Activated CD4-positive, alpha-beta T cell treated with anti-CD3 and anti-CD28 coated beads for 1 hour (primary cell): Measurements from ENCODE around the gene APOBEC3C.
"Not testable (repeated sequence)": the region's sequence is repeated elsewhere in the genome, so short reads cannot be mapped to it uniquely, and the experiment has no call there.

ENCODE experiments used
- DNase-seq: peaks from one replicate; pipeline ENCODE4 v3.0.0-alpha.2; 2020

APOBEC3C gene

GRCh38 chr22:39024519-39025308 is 10.7 kb downstream of the APOBEC3C start:
- DNase-seq = no peak

- DNase-seq = no peak
These were observed 12.6 kb downstream of the APOBEC3C start for GRCh38 chr22:39026509-39027150.

DNA sequence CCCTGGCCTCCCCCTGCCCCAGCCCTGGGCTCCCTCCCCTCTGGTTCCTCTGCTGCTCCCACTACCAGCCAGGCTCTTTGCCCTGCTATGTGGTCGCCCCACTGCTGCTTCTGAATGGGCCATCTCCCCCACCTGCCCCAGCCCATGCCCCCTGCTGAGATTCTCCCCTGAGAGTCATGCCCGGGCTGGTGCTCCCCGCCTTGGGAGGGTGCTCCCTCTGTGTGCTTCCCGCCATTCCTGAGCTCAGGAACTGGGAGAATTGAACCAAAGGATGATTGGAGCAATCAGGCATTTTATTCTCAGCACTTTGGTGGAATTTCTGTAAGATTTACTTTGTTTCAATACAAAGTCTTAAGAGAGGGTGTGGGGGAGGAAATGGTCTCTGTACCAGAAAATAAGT is 13.7 kb downstream of the APOBEC3C start:
- no peak for DNase-seq

- no peak for DNase-seq
These were observed 14.2 kb downstream of the APOBEC3C start for GRCh38 chr22:39028281-39028680.

DNA sequence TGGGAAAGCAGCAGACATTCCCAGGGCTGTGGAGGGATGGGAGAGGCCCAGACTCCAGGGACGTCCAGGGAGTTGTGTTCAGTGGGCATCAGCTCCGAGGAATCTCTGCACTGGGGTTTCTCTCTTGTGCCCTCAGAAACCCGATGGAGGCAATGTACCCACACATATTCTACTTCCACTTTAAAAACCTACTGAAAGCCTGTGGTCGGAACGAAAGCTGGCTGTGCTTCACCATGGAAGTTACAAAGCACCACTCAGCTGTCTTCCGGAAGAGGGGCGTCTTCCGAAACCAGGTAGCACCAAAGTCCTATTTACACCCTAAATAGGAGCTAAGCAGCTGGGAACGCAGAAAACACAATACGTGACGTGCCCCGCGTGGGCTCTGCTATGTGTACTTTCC is 15.2 kb downstream of the APOBEC3C start:
- DNase-seq = no peak

- no peak for DNase-seq
These were observed 16.6 kb downstream of the APOBEC3C start for GRCh38 chr22:39030705-39031104.

DNA sequence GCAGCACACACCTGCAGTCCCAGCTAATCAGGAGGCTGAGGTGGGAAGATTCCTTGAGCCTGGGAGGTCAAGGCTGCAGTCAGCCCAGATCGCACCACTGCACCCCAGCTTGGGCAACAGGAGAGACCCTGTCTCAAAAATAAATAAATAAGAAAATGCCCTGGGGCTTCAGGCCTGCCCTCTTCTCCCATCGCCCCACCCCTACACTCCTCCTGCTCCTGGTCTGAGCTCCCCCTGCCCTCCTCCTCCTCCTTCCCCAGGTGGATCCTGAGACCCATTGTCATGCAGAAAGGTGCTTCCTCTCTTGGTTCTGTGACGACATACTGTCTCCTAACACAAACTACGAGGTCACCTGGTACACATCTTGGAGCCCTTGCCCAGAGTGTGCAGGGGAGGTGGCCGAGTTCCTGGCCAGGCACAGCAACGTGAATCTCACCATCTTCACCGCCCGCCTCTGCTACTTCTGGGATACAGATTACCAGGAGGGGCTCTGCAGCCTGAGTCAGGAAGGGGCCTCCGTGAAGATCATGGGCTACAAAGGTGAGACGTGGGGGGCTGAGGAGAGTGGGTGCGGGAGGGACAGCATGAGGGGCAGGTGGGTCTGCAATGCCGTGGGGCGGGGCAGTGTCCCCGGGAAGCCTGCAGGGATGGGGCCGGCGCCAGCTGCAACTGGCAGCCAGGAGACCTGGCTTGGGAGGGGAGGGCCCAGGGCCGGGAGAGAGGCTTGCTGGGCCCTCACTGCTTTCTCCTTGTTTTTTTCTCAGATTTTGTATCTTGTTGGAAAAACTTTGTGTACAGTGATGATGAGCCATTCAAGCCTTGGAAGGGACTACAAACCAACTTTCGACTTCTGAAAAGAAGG is 17.6 kb downstream of the APOBEC3C start:
- not testable (repeated sequence) for DNase-seq

- not testable (repeated sequence) for DNase-seq
These were observed 23.0 kb downstream of the APOBEC3C start for GRCh38 chr22:39037071-39037470.

DNA sequence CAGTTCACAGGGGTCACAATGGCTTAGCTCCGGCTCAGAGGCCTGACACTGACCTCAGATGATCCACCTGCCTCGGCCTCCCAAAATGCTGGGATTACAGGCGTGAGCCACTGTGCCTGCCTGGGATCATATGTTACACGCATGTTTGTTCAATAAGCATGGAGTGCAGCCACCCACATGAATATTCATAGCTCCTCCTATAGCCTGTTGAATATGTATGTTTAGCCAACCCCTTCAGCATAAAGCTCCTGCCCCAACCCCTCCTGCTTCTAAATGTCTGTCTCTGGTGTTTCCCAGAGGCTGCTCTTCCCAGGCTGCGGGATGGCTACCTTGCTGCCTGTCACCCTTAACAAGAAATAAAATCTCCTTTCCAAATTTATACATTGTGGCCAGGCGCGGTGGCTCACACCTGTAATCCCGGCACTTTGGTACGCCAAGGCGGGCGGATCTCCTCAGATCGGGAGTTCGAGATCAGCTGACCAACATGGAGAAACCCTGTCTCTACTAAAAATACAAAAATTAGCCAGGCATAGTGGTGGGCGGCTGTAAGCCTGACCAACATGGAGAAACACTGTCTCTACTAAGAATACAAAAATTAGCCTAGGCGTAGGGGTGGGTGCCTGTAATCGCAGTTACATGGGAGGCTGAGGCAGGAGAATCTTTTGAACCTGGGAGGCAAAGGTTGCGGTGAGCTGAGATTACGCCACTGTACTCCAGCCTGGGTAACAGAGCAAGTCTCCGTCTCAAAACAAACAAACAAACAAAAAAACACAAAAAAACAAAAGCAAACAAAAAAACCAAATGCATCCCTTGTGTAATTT is 25.5 kb downstream of the APOBEC3C start:
- DNase-seq = no peak

GRCh38 chr22:39040155-39040537 is 26.1 kb downstream of the APOBEC3C start:
- DNase-seq = not testable (repeated sequence)

GRCh38 chr22:39040538-39041296 is 26.7 kb downstream of the APOBEC3C start, which contains the start of gene APOBEC3F:
Gene APOBEC3F (plus strand): TSS chr22:39040864. CDS start chr22:39040961, 97 bp downstream.
- peak; percentile 47 for DNase-seq

DNA sequence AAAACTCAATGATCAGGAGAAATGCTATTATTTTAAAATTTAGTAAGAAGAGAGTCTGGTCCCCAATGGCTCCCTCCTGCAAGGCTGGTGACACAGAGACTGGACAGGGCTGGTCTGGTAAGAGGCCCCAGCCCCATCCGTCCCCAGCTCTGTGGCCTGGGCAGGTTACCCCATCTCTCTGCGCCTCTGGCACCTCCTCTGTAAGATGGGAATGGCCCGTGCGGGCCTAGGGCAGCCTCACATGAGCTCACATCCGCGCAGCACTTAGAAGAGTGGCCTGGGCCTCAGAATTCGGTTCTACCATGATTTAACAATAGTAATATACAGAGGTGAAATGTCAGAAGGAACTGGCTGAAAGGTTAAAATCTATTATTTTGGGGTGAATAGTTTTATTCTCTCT is 27.9 kb downstream of the APOBEC3C start:
- no peak for DNase-seq

- DNase-seq = not testable (repeated sequence)
These were observed 29.0 kb downstream of the APOBEC3C start for GRCh38 chr22:39043063-39043462.

- DNase-seq = not testable (repeated sequence)
These were observed 31.1 kb downstream of the APOBEC3C start for GRCh38 chr22:39045136-39045535.

DNA sequence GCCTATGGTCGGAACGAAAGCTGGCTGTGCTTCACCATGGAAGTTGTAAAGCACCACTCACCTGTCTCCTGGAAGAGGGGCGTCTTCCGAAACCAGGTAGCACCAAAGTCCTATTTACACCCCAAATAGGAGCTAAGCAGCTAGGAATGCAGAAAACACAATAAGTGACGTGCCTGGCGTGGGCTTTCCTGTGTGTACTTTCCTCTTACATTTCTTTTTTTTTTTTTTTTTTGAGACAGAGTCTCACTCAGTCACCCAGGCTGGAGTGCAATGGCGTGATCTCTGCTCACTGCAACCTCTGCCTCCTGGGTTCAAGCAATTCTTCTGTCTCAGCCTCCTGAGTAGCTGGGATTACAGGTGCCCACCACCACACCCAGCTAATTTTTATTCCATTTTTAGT is 35.4 kb downstream of the APOBEC3C start:
- not testable (repeated sequence) for DNase-seq

GRCh38 chr22:39051844-39052495 is 37.9 kb downstream of the APOBEC3C start:
- DNase-seq = not testable (repeated sequence)

DNA sequence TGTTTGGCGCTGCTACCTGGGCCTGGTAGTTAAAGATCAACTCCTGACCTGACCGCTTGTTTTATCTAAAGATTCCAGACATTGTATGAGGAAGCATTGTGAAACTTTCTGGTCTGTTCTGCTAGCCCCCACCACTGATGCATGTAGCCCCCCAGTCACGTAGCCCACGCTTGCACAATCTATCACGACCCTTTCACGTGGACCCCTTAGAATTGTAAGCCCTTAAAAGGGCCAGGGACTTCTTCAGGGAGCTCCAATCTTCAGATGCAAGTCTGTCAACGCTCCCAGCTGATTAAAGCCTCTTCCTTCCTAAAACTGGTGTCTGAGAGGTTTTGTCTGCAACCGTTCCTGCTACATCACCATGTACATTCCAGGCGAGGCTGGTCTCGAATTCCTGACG is 41.6 kb downstream of the APOBEC3C start:
- no peak for DNase-seq

DNA sequence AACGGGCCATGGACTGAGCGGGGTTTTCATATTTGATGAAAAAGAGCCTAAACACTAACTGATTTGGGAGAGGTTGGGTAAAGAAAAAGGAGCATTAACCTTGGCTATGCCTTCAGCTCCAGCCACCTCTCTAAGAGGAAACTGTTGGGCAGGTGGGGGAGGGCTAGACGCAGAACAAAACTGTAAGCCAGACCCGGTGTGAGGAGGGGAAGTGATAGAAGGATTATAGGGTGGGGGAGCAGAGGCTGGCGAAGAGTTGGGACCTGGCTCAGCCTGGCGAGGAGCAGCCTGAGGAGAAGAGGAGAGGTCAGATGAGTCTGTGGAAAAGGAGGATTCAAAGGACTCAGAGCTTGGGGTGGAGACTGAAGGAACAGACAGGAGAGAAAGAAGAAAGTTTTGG is 47.2 kb downstream of the APOBEC3C start:
- DNase-seq = not testable (repeated sequence)

- not testable (repeated sequence) for DNase-seq
These were observed 47.9 kb downstream of the APOBEC3C start for GRCh38 chr22:39061951-39062350.

DNA sequence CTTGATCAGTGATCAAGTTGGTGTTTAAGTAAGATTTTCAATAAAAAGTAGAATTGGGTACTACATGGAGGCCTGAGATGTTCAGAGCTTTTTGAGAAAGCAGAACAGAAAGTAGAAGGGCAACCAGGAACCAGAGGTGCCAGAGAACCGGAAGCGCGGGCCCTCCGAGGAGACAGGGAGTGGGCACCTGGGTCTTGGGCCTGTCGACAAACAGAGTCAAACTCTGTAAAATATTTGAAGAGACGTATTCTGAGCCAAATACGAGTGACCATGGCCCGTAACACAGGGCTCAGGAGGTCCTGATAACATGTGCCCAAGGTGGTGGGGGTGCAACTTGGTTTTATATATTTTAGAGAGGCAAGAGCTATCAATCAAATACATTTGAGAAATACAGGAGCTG is 49.8 kb downstream of the APOBEC3C start:
- not testable (repeated sequence) for DNase-seq
